HPDE6-E6E7 (cell line): ENCODE measurements around the gene AUTS2.
"Not testable (repeated sequence)": the region's sequence is repeated elsewhere in the genome, so short reads cannot be mapped to it uniquely, and the experiment has no call there.

Experiments
- DNase-seq: peaks from one replicate; pipeline ENCODE4 v3.0.0; 2011; ENCODE audit warnings: missing footprints; ENCODE audit errors: extremely low spot score

AUTS2 gene

DNA sequence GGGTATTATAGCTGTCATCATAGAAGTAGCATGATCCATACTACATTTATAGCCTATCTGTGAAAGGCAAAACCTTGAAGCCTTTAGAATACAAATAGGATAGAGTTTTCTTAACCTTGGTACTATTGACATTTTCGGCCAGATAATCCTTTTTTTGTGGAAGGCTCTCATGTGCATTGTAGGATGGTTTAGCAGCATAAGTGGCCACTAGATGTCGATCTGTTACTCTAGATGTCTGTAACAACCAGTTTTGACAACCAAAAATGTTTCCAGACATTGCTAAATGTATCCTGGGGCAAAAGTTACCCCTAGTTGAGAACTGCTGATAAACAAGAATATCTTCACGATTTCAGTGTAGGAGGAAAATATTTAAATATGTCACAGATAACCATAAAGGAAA, 1214.2 kb downstream of the AUTS2 start:
- no peak for DNase-seq

DNA sequence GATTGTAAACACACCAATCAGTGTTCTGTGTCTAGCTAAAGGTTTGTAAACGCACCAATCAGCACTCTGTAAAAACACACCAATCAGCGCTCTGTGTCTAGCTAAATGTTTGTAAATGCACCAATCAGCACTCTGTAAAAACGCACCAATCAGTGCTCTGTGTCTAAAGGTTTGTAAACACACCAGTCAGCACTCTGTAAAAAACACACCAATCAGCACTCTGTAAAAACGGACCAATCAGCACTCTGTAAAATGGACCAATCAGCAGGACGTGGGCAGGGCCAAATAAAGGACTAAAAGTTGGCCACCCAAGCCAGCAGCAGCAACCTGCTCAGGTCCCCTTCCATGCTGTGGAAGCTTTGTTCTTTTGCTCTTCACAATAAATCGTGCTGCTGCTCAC, 1224.2 kb downstream of the AUTS2 start:
- DNase-seq: not testable (repeated sequence)

DNA sequence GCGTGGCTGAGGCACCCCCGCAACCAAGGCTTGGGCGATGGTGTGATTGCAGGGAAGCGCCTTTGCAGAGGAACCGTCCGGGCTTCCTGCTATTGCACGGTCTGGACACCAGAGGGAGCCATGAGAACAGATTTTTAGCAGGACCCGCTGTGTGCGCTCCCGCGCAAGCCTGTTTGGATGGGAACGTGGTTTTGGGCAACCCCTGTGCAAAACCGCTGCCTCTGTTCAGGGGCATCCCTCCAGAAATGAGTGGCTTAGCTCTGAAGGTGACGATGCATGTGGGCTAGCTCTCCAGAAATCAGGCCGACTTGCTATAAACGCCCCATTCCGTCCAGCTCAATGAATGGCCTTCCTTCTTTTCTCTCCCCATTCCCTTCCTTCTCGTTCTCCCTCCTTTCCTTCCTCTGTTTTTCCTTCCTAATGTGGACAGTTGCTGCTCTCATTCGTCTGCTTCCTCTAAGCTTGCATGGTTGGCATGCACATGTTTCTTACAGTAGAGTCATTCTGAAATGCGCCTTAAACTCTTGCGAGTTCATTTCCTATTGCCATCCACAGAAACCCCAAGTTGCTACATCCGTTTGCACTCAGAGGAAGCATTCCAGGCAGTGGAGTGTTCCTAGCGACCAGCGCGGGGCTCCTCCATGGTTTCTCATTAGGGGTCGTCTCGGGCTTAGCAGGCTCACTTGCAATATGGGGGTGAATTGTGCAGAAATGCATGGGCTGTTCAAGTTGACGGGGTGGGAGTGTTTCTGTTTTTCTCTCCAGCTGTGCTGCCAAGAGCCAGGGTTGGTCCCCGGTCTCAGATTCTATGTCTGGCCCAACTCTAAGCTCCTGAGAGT, 1231.2 kb downstream of the AUTS2 start:
- peak; percentile 40 for DNase-seq

DNA sequence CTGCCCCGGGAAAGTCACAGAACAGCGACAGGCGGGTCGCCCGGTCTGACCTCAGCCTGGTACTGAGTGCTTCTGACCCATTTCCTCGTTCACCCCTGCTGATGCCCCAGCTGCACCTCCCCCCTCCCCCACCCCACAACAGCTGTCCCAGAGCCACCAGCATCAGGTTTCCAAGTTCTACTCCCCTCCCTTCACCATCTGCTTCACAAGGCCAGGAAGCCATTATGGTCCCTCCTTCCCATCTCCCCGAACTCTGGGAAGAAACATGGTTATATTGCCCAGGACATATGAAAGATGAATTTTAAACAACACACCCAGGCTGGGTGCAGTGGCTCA, 1231.8 kb downstream of the AUTS2 start:
- no peak for DNase-seq

DNA sequence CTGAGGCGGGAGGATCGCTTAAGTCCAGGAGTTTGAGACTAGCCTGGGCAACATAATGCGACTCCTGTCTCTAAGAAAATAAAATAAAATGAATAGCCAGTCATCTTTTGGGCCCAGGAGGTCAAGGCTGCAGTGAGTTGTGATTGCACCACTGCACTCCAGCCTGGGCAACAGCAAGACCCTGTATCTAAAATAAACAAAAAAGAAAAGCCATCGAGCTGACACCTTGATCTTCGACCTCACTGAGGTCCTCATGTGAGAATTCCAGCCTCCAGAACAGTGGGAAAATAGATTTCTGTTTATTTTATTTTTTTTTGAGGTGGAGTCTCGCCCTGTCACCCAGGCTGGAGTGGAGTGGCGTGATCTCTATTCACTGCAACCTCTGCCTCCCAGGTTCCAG, 1232.2 kb downstream of the AUTS2 start:
- no peak for DNase-seq

DNA sequence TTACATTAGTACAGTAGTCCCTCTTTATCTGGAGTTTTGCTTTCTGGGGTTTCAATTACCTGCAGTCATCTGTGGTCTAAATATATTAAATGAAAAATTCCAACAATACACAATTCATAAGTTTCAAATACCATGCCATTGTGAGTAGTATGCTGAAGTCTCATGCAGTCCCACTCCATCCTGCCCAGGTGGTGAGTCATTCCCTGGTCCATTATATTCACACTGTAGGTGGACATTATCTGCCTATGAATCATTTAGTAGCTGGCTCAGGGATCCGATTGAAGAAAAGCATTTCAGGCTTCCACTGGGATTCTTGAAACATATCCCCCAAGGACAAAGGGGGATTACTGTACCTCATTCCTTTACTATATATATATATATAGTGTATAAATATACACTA, 1235.5 kb downstream of the AUTS2 start:
- peak; percentile 64 for DNase-seq

DNA sequence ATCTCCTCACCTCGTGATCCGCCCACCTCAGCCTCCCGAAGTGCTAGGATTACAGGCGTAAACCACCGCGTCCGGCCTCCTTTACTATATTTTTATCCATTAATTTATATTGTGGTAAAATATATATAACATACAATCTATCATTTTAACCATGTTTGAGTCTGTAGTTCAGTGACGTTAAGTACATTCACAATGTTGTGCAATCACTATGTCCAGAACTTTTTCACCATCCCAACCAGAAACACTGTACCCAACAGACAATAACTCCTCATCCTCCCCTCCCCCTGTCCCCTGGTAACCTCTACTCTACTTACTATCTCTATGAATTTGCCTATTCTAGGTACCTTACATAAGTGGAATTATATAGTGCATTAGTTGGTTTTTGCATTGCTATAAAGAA, 1236.1 kb downstream of the AUTS2 start:
- no peak for DNase-seq

DNA sequence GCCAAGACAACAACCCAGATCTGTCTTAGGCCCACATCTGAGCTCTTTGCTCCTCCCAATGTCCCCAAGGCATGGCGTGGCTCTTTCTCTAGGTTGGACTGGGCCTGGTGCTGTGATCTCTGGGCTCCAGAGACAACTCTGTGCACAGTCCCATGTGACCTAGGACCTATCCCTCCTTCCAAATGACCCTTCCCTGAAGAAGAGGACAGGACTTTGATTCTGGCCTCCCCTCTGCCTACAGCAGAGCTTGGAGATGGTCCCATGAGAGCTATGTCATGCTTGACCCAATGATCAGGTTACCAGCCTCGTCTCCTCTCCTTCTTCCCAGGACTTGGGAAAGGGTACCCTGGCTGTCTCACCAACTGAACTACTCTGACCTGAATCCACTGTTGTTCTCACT, 1237.4 kb downstream of the AUTS2 start:
- no peak for DNase-seq

DNA sequence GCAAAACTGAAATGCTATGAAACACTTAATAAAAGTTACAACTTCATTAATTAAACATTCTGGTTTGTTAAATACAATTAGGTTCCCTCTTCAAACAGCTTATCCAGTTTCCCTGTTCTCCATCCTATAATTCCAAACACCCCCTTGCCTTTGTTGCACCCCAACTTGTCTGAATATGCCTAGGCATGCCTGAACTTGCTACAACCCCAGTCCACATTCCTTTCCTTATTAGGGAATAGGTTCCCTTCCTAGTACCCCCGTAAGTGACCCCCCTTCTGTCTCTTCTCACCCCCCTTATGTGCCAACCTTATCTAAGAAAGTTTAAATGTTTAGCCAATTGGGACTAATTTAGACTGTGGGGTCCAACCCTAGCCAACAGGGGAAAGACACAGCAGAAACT, 1238.0 kb downstream of the AUTS2 start:
- DNase-seq: no peak

DNA sequence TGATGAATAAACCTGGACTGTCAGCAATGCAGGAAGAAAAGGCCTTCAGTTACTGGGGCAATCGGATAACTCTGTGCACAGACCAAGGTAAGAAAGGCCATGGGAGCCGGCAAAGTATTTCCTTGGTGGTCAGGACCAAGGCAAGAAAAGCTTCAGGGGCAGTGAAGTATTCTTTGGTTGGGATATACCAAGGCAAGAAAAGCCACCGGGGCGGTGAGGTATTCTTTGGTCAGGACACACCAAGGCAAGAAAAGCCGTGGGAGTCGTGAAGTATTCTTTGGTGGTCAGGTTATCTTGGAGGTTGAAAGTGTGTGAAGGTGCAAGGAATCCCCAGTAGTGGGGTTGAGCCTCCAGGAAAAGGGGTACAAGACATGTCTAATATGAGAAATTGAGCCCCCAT, 1238.7 kb downstream of the AUTS2 start:
- no peak for DNase-seq

DNA sequence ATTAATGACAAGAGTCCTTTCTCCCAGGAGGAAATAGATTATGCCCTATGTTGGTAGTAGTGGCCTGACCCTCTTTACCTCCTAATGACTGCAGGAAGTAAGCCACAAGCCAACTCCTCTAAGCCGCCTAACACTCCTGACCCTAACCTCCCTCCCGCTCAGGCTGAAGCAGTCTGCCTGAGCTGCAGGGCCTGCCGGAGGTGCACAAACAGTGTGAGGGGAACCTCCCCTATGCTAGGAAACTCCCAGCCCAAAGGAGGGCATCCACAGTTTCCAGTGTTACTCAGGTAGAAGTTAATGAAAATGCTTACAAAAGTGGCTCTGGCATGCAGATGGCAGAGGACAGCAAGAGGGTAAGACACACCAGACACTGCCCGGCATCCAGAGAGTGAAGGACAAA, 1239.3 kb downstream of the AUTS2 start:
- DNase-seq: no peak

DNA sequence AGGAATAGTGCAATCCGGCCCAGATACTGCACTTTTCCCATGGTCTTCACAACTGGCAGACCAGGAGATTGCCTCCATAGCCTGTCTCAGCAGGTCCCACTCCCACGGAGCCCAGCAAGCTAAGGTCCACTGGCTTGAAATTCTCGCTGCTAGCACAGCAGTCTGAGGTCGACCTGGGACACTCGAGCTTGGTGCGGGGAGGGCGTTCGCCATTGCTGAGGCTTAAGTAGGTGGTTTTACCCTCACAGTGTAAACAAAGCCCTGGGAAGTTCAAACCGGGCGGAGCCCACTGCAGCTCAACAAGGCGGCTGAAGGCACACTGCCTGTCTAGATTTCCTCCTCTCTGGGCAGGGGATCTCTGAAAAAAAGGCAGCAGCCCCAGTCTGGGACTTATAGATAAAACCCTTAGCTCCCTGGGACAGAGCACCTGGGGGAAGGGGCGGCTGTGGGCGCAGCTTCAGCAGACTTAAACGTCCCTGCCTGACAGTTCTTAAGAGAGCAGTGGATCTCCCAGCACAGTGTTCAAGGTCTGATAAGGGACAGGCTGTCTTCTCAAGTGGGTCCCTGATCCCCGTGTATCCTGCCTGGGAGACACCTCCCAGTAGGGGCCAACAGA, 1240.1 kb downstream of the AUTS2 start:
- DNase-seq: no peak
